HCT116 (cell line): ENCODE results near the gene CPNE7. TPM values are rescaled to one million over a fixed set of nuclear protein-coding genes. Genes with fewer than 3 reads are reported as not detected.
A peak's percentile ranks its signal among the peaks of the same experiment; 100 is the strongest.

ENCODE experiments used
- ATAC-seq: fragments of 200-7000 bp; cut with Tn5 transposase; 2 replicates; pipeline ENCODE4 v1.9.1; 2020; ENCODE audit warnings: mild to moderate bottlenecking, moderate library complexity
- BruUV-seq: library from RNA; stranded (reverse); fragments of 400-500 nt; replicated peaks from 2 replicates; lab custom pipeline; 2021; lab: Mats Ljungman, UMichigan
- CTCF ChIA-PET: fragments of 300-600 bp; sonication (Branson Sonifier 250); formaldehyde crosslinking; loops from one replicate; lab custom pipeline; 2021; ENCODE audit warnings: antibody characterized with exemption; lab: Charles Lee
- POLR2A ChIA-PET: fragments of 300-600, 350-600 bp; sonication (Branson Sonifier 250); formaldehyde crosslinking; loops from one replicate; lab custom pipeline; 2021; ENCODE audit warnings: antibody characterized with exemption; lab: Charles Lee
- RAD21 ChIA-PET, 2 experiments: fragments of 300-600 bp; sonication (Branson Sonifier 250); formaldehyde crosslinking; loops; one replicate each; lab custom pipeline; 2023; ENCODE audit warnings: low total read pairs in 2 of 2; ENCODE audit not compliant: uncharacterized antibody in 2 of 2, unreplicated experiment in 2 of 2, low non-redundant PET in 1 of 2; lab: Charles Lee
- DNase-seq: peaks from one replicate; pipeline ENCODE4 v3.0.0-alpha.2; 2010; ENCODE audit warnings: low read depth, low spot score
- H2AFZ ChIP-seq: fragments of 200-600 bp; shearing (Covaris generic), sonication (generic); 2 replicates; pipeline ENCODE4 v1.6.1; 2017; ENCODE audit warnings: low read depth, mixed run types, mixed read lengths, antibody characterized with exemption, low read length; ENCODE audit not compliant: poor library complexity, severe bottlenecking
- H3K27ac ChIP-seq: 2 replicates; pipeline ENCODE4 v1.5.1; 2012; ENCODE audit warnings: low read depth, low read length
- H3K27me3 ChIP-seq: fragments of 200-600 bp; sonication (generic); 2 replicates; pipeline ENCODE4 v1.6.1; 2016; ENCODE audit warnings: mixed run types, low read length, mixed read lengths; ENCODE audit not compliant: insufficient read depth
- H3K36me3 ChIP-seq, 2 experiments: fragments of 200-500 bp in 1 of 2; fragments of 200-600 bp in 1 of 2; sonication (Bioruptor generic) in 1 of 2; sonication (generic) in 1 of 2; 2 replicates each; pipeline versions ENCODE4 v1.5.1 to v1.6.1; 2014 to 2016; ENCODE audit warnings: low read length in 2 of 2, inconsistent platforms in 1 of 2, mixed read lengths in 1 of 2, mixed run types in 1 of 2; ENCODE audit not compliant: insufficient read depth in 2 of 2, control insufficient read depth in 1 of 2
- H3K4me1 ChIP-seq, 2 experiments: fragments of 200-600 bp in 1 of 2; sonication (generic) in 1 of 2; 2 replicates each; pipeline versions ENCODE4 v1.5.1 to v1.6.1; 2012 to 2017; ENCODE audit warnings: low read length in 2 of 2, inconsistent platforms in 1 of 2, mild to moderate bottlenecking in 1 of 2, mixed read lengths in 1 of 2, mixed run types in 1 of 2, moderate library complexity in 1 of 2; ENCODE audit not compliant: insufficient read depth in 2 of 2, control insufficient read depth in 1 of 2
- H3K4me2 ChIP-seq: fragments of 200-600 bp; sonication (generic); 2 replicates; pipeline ENCODE4 v1.6.1; 2017; ENCODE audit warnings: mixed run types, low read length, mixed read lengths
- H3K4me3 ChIP-seq, 2 experiments: fragments of 200-600 bp in 1 of 2; sonication (generic) in 1 of 2; replicated peaks in 1 of 2; 2 replicates each; pipeline ENCODE4 v1.5.1; 2011 to 2016; ENCODE audit warnings: low read length in 2 of 2, control low read depth in 1 of 2, low read depth in 1 of 2, mild to moderate bottlenecking in 1 of 2, mixed read lengths in 1 of 2, mixed run types in 1 of 2
- H3K79me2 ChIP-seq: fragments of 200-600 bp; sonication (generic); 2 replicates; pipeline ENCODE4 v1.6.1; 2017; ENCODE audit warnings: mild to moderate bottlenecking, mixed run types, low read length, moderate library complexity, mixed read lengths; ENCODE audit not compliant: insufficient read depth
- H3K9ac ChIP-seq: fragments of 200-600 bp; sonication (generic); 2 replicates; pipeline ENCODE4 v1.6.1; 2016; ENCODE audit warnings: low read length, mixed read lengths
- H3K9me2 ChIP-seq: fragments of 200-600 bp; sonication (generic), shearing (Covaris generic); 2 replicates; pipeline ENCODE4 v1.6.1; 2017; ENCODE audit warnings: mixed run types, mild to moderate bottlenecking, moderate library complexity; ENCODE audit not compliant: insufficient read depth
- H3K9me3 ChIP-seq, 2 experiments: fragments of 200-500 bp in 1 of 2; fragments of 200-600 bp in 1 of 2; sonication (Bioruptor generic) in 1 of 2; sonication (generic) in 1 of 2; 2 replicates each; pipeline ENCODE4 v1.6.1; 2014 to 2017; ENCODE audit warnings: low read length in 2 of 2, mixed read lengths in 2 of 2, inconsistent platforms in 1 of 2, low read depth in 1 of 2, mild to moderate bottlenecking in 1 of 2, mixed run types in 1 of 2, moderate library complexity in 1 of 2; ENCODE audit not compliant: control insufficient read depth in 1 of 2, insufficient read depth in 1 of 2
- H4K20me1 ChIP-seq: fragments of 200-600 bp; sonication (generic), shearing (Covaris generic); 2 replicates; pipeline ENCODE4 v1.6.1; 2017; ENCODE audit warnings: mixed run types, mild to moderate bottlenecking, moderate library complexity; ENCODE audit not compliant: insufficient read depth
- CEBPB ChIP-seq: IDR thresholded peaks from 2 replicates; pipeline ENCODE4 v1.6.1; 2012; ENCODE audit warnings: low read depth
- ELF1 ChIP-seq: IDR thresholded peaks from 2 replicates; pipeline ENCODE4 v1.6.1; 2012; ENCODE audit warnings: low read depth, borderline replicate concordance
- JUND ChIP-seq: IDR thresholded peaks from 2 replicates; pipeline ENCODE4 v1.6.1; 2012
- POLR2AphosphoS5 ChIP-seq: IDR thresholded peaks from 2 replicates; pipeline ENCODE4 v1.6.1; 2011; ENCODE audit warnings: mild to moderate bottlenecking, low read depth, low read length, moderate library complexity
- SP1 ChIP-seq: IDR thresholded peaks from 2 replicates; pipeline ENCODE4 v1.6.1; 2012; ENCODE audit warnings: low read depth
- SRF ChIP-seq: IDR thresholded peaks from 2 replicates; pipeline ENCODE4 v1.6.1; 2012; ENCODE audit warnings: low read depth
- TCF7L2 ChIP-seq: IDR thresholded peaks from 2 replicates; pipeline ENCODE4 v1.7.0; 2011; ENCODE audit warnings: borderline replicate concordance, inconsistent platforms; ENCODE audit not compliant: insufficient read depth, insufficient read length; ENCODE audit errors: extremely low read depth
- ZFX ChIP-seq: fragments of 450-650 bp; IDR thresholded peaks from 2 replicates; pipeline ENCODE4 v1.6.1; 2017
- intact Hi-C: fragments of 100-400 bp; cut with micrococcal nuclease; formaldehyde crosslinking; loops from 2 replicates; pipeline ENCODE4 v1.10.0; 2022
- total RNA-seq: library from RNA; stranded (reverse); gene quantifications from one replicate; pipeline ENCODE4 v1.2.1, GENCODE V29; 2021; ENCODE audit not compliant: unreplicated experiment
- TF ChIP-seq, protein P1 (sequence below), 3 experiments: fragments of 200-600 bp in 1 of 3; sonication (generic) in 1 of 3; IDR thresholded peaks in 2 of 3; conservative IDR thresholded peaks in 1 of 3; 2 replicates each; pipeline ENCODE4 v1.5.1; 2012 to 2017; ENCODE audit warnings: low read depth in 2 of 3, low read length in 2 of 3, antibody characterized with exemption in 1 of 3, borderline replicate concordance in 1 of 3, control low read depth in 1 of 3, mild to moderate bottlenecking in 1 of 3, mixed read lengths in 1 of 3, mixed run types in 1 of 3, moderate library complexity in 1 of 3; ENCODE audit not compliant: insufficient read depth in 1 of 3
- TF ChIP-seq, protein P2 (sequence below): IDR thresholded peaks from 2 replicates; pipeline ENCODE4 v1.6.1; 2012; ENCODE audit warnings: low read depth

Gene CPNE7
- total RNA-seq, 1 experiment from 2014 or later = 201 TPM

DNA sequence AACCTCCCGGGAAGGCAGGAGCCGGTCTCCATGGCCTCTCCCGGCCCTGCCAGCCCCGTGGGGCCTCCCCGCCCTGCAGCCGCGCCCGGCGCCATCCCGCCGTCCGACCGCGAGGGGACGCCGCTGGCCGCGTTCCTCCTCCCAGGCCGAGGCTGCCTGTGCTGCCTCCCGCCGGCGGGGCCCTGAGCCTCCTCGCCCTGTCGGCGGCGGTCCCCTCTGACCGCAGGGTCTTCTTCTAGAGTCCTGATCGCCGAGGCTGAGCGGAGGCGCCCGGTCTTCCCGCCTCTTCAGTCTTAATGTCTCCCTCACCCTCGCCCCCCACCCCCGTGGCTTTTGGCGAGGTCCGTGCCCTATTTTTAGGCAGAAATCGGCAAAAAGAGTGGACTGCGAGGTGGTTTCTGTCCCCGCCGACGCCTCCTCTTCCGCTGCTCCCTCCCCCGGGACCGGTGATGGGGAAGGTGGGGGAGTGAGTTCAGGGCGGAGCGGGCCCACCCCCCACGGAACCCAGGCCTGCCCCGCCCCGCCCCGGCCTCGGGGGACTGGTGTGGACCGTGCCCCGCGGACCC, 794 bp upstream of the CPNE7 start (continued):
- TF ChIP-seq, protein P1, sequence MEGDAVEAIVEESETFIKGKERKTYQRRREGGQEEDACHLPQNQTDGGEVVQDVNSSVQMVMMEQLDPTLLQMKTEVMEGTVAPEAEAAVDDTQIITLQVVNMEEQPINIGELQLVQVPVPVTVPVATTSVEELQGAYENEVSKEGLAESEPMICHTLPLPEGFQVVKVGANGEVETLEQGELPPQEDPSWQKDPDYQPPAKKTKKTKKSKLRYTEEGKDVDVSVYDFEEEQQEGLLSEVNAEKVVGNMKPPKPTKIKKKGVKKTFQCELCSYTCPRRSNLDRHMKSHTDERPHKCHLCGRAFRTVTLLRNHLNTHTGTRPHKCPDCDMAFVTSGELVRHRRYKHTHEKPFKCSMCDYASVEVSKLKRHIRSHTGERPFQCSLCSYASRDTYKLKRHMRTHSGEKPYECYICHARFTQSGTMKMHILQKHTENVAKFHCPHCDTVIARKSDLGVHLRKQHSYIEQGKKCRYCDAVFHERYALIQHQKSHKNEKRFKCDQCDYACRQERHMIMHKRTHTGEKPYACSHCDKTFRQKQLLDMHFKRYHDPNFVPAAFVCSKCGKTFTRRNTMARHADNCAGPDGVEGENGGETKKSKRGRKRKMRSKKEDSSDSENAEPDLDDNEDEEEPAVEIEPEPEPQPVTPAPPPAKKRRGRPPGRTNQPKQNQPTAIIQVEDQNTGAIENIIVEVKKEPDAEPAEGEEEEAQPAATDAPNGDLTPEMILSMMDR (IDR thresholded peaks at IDR 0.05 in 2 of 3, conservative IDR thresholded peaks at IDR 0.05 in 1 of 3; ENCODE audit: borderline replicate concordance in 1 of 3, insufficient read depth in 1 of 3, low read depth in 2 of 3, low read length in 2 of 3) = peak in 2 of 3 experiments; percentile 90 to 91; a peak in 4 of 6 replicates
- TF ChIP-seq POLR2AphosphoS5 = peak; percentile 57

DNA sequence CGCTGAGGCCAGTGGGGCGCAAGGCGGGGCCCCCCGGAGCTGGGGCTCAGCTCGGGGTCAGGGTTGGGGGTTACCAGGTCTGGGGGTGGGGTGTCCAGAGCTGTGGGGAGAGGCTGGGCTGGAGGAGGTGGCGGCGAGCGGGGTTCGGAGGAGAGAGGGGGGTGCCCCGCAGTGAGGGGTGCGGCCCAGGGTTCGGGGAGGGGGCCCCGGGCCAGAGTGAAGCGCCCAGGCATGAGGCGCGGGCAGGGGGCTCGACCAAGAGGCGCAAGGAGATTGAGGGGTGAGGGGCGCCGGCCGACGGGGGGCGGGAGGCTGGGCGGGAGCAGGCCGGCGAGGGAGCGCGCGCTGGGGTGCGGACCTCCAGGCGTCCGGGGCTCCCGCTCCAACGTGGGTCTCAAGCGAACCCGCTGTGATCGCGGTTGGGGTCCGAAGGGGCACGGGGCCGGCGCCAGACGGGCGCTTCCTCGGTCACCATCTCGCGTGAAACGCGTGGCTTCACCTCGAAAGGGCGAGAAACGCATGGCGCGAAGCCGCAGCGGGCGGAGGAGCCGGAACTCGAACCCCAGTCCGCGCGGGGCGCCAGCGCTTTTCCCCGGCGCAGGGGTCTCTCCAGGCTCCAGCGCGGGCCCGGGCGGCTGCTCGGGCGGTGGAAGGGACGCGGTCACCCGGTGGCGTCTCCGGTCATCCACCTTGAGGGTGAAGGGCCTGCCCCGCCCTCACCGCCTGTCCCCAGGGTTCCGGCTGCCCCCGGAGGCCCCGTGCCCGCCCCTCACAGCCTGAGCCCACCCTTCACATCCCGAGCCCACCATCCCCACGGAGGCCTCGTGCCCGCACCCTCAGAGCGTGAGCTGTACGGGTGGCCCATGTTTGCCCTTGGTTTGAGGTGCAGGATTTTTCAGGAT, 846 bp downstream of the CPNE7 start:
- no peak for DNase-seq
- Histone ChIP-seq H3K27me3 (no peaks in the 10 kb centered on the region), H3K4me3 (peak overlapping the region; percentile 71 to 97), H3K79me2 (peaks cover 37% of the 10 kb centered on the region), H4K20me1 (no peaks in the 10 kb centered on the region), H3K9me2 (no peaks in the 10 kb centered on the region), H3K36me3 (peaks cover 15 to 36% of the 10 kb centered on the region in 2 experiments; a peak in 3 of 4 replicates), H2AFZ (no peak overlapping the region), H3K9me3 (peaks cover 0 to 4% of the 10 kb centered on the region in 2 experiments; a peak in 1 of 4 replicates), H3K4me2 (peak overlapping the region; percentile 98), H3K9ac (peak overlapping the region; percentile 99), H3K4me1 (peaks cover 19 to 41% of the 10 kb centered on the region in 2 experiments), H3K27ac (peak overlapping the region; percentile 99)
- intact Hi-C loops = no loop called here
- ChIA-PET CTCF (interaction anchor here (1.5 to 2.2 kb wide), 2 partner anchors 11 to 12 kb away, joined by 5 to 8 read pairs; no protein-coding TSS in a partner anchor), POLR2A (interaction anchor here (1.2 kb wide), 1 partner anchor 11 kb away, joined by 3 read pairs; no protein-coding TSS in a partner anchor), RAD21 (interaction anchor here in 1 of 2 experiments (1.3 kb wide), 1 partner anchor 65 kb away, joined by 3 read pairs; no protein-coding TSS in a partner anchor)
- no peak for ATAC-seq
- BruUV-seq = no TSS peak
- TF ChIP-seq TCF7L2 = no peak
- TF ChIP-seq, protein P2, sequence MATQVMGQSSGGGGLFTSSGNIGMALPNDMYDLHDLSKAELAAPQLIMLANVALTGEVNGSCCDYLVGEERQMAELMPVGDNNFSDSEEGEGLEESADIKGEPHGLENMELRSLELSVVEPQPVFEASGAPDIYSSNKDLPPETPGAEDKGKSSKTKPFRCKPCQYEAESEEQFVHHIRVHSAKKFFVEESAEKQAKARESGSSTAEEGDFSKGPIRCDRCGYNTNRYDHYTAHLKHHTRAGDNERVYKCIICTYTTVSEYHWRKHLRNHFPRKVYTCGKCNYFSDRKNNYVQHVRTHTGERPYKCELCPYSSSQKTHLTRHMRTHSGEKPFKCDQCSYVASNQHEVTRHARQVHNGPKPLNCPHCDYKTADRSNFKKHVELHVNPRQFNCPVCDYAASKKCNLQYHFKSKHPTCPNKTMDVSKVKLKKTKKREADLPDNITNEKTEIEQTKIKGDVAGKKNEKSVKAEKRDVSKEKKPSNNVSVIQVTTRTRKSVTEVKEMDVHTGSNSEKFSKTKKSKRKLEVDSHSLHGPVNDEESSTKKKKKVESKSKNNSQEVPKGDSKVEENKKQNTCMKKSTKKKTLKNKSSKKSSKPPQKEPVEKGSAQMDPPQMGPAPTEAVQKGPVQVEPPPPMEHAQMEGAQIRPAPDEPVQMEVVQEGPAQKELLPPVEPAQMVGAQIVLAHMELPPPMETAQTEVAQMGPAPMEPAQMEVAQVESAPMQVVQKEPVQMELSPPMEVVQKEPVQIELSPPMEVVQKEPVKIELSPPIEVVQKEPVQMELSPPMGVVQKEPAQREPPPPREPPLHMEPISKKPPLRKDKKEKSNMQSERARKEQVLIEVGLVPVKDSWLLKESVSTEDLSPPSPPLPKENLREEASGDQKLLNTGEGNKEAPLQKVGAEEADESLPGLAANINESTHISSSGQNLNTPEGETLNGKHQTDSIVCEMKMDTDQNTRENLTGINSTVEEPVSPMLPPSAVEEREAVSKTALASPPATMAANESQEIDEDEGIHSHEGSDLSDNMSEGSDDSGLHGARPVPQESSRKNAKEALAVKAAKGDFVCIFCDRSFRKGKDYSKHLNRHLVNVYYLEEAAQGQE = no peak
- no peak for TF ChIP-seq SRF
- peak; percentile 8; the same call in 1 of the 2 replicates for TF ChIP-seq POLR2AphosphoS5
- TF ChIP-seq CEBPB = no peak
- TF ChIP-seq SP1 = no peak
- no peak for TF ChIP-seq ELF1
- TF ChIP-seq ZFX = peak; percentile 37; the same call in 1 of the 2 replicates
- TF ChIP-seq, protein P1 (IDR thresholded peaks at IDR 0.05 in 2 of 3, conservative IDR thresholded peaks at IDR 0.05 in 1 of 3; ENCODE audit: borderline replicate concordance in 1 of 3, insufficient read depth in 1 of 3, low read depth in 2 of 3, low read length in 2 of 3) = no peak
- TF ChIP-seq JUND = no peak
